ENCODE results near the gene LMF1. TPM values are rescaled to one million over a fixed set of nuclear protein-coding genes. Genes with fewer than 3 reads are reported as not detected.

LMF1 gene
- total and polyA plus RNA-seq, 2 of the 8 experiments (the other 6 are each of a cell fraction or from before 2014, with no cell fraction given) = 3.5 to 9.1 TPM

- FAIRE-seq = no peak
- POLR2A ChIA-PET (ENCODE audit: partially characterized antibody) = no interaction called here
Observed at GRCh38 chr16:967077-967541, 3.7 kb downstream of the LMF1 start.

More at GRCh38 chr16:967077-967541, 3.7 kb downstream of the LMF1 start:
- Histone ChIP-seq H2BK12ac (ENCODE audit: low read depth, low read length) (no peak overlapping the region), H3K23ac (ENCODE audit: insufficient read length) (no peak overlapping the region), H3K79me2 (ENCODE audit: control insufficient read depth in 1 of 2, insufficient read depth in 2 of 2, low read length in 2 of 2) (no peaks in the 10 kb centered on the region), H4K20me1 (replicated peaks in 1 of 2; ENCODE audit: control insufficient read depth in 1 of 2, insufficient read depth in 2 of 2, low read length in 2 of 2) (peaks cover 0 to 4% of the 10 kb centered on the region in 2 experiments), H3K4me1 (replicated peaks in 1 of 4; ENCODE audit: control insufficient read depth in 3 of 4, insufficient read depth in 4 of 4, low read length in 3 of 4) (peaks cover 0 to 10% (median 5%) of the 10 kb centered on the region in 4 experiments; a peak in 6 of 7 replicates), H3K9ac (replicated peaks in 1 of 4; ENCODE audit: extremely low read depth in 1 of 4, low read depth in 3 of 4, low read length in 3 of 4) (no peak overlapping the region), H2BK15ac (ENCODE audit: low read length) (no peak overlapping the region), H2BK120ac (replicated peaks; ENCODE audit: low read depth, low read length) (no peak overlapping the region), H3K56ac (replicated peaks; ENCODE audit: insufficient read length, low read depth, low read length) (no peak overlapping the region), H3K9me3 (ENCODE audit: insufficient read depth in 2 of 2, low read depth in 1 of 2, low read length in 1 of 2) (peaks cover 0 to 4% of the 10 kb centered on the region in 2 experiments; a peak in 1 of 4 replicates), H3K27ac (ENCODE audit: low read depth, low read length) (no peak overlapping the region), H3K27me3 (replicated peaks in 1 of 4; ENCODE audit: control insufficient read depth in 3 of 4, extremely low read depth in 1 of 4, insufficient read depth in 3 of 4, low read length in 3 of 4) (peaks cover 0 to 21% (median 13%) of the 10 kb centered on the region in 4 experiments; a peak in 6 of 7 replicates), H2AFZ (ENCODE audit: low read length) (no peak overlapping the region), H2BK5ac (ENCODE audit: low read depth, low read length) (no peak overlapping the region), H4K8ac (ENCODE audit: extremely low read depth, insufficient read depth, low read length) (no peak overlapping the region), H3K4ac (replicated peaks; ENCODE audit: insufficient read length, low read depth, low read length) (no peak overlapping the region), H3K14ac (ENCODE audit: insufficient read length) (no peak overlapping the region), H2AK5ac (ENCODE audit: low read depth, low read length) (no peak overlapping the region), H4K5ac (ENCODE audit: insufficient read length, low read depth, low read length) (no peak overlapping the region), H3K23me2 (ENCODE audit: low read depth, low read length) (peaks cover 4% of the 10 kb centered on the region; the same call in 1 of the 2 replicates), H4K91ac (replicated peaks; ENCODE audit: insufficient read length, low read length) (no peak overlapping the region), H3K36me3 (ENCODE audit: control insufficient read depth in 2 of 4, insufficient read depth in 4 of 4, low read length in 3 of 4) (no peaks in the 10 kb centered on the region), H3K4me3 (ENCODE audit: extremely low read depth in 1 of 4, insufficient read depth in 2 of 4, low read depth in 3 of 4, low read length in 4 of 4) (no peak overlapping the region), H3K18ac (ENCODE audit: extremely low read depth, low read length) (no peak overlapping the region), H3K4me2 (ENCODE audit: insufficient read depth in 1 of 2, low read depth in 2 of 2, low read length in 2 of 2) (no peak overlapping the region), H3K79me1 (ENCODE audit: low read depth, low read length) (no peaks in the 10 kb centered on the region; the same call in 1 of the 2 replicates), H2BK20ac (ENCODE audit: low read length) (no peak overlapping the region)
- WGBS, 2 experiments (ENCODE audit: extremely low coverage in 1 of 2, insufficient coverage in 1 of 2, insufficient read length in 1 of 2, insufficient replicate concordance in 2 of 2, low coverage in 1 of 2, low lambda C conversion rate in 2 of 2, missing lambda C conversion rate in 1 of 2) = 90% methylated on average over 20 of the region's 20 CpGs; no CpG with 5 or more reads in 1 of the 2 experiments
- CTCF ChIA-PET (ENCODE audit: partially characterized antibody) = interaction anchor here (0.5 kb wide), 1 partner anchor 107 kb away, joined by 3 read pairs; no protein-coding TSS in a partner anchor
- no peak for DNase-seq (ENCODE audit: low read depth in 1 of 2, low spot score in 2 of 2)
- TF ChIP-seq CHD2 (IDR thresholded peaks at IDR 0.05; ENCODE audit: low read length) = no peak
- no peak for TF ChIP-seq BACH1 (IDR thresholded peaks at IDR 0.05; ENCODE audit: low read length)
- TF ChIP-seq BRCA1 (IDR thresholded peaks at IDR 0.05; ENCODE audit: low read depth, low read length) = no peak
- no peak for TF ChIP-seq SRF (IDR thresholded peaks at IDR 0.05; ENCODE audit: low read depth, low read length)
- TF ChIP-seq CHD1 (IDR thresholded peaks at IDR 0.05; ENCODE audit: low read depth, low read length) = no peak
- no peak for TF ChIP-seq TCF12 (IDR thresholded peaks at IDR 0.05; ENCODE audit: low read depth, low read length)
- TF ChIP-seq GTF2F1 (IDR thresholded peaks at IDR 0.05; ENCODE audit: borderline replicate concordance, low read depth, low read length) = no peak
- no peak for TF ChIP-seq KDM1A (IDR thresholded peaks at IDR 0.05; ENCODE audit: borderline replicate concordance, low read length)
- no peak for TF ChIP-seq TBP (IDR thresholded peaks at IDR 0.05; ENCODE audit: low read depth, low read length)
- no peak for TF ChIP-seq JUND (IDR thresholded peaks at IDR 0.05; ENCODE audit: low read length)
- TF ChIP-seq POLR2AphosphoS5 (IDR thresholded peaks at IDR 0.05; ENCODE audit: low read depth, low read length) = no peak
- no peak for TF ChIP-seq USF2 (IDR thresholded peaks at IDR 0.05; ENCODE audit: low read length)

Measured in H1 (cell line).